Thyroid gland (tissue), 4 donors: ENCODE measurements around the gene CAMK2G.

ENCODE experiments used
- POLR2A ChIP-seq, 2 donors: fragments of 450-650 bp; IDR thresholded peaks; one replicate each; pipeline ENCODE4 v1.6.1; 2017; ENCODE audit warnings: antibody characterized with exemption in 2 of 2, mild to moderate bottlenecking in 2 of 2, moderate library complexity in 1 of 2
- TF ChIP-seq, protein P1 (sequence below), 6 experiments: fragments of 200-600 bp in 3 of 6; fragments of 450-650 bp in 3 of 6; sonication (generic) in 3 of 6; IDR thresholded peaks; one replicate each; pipeline ENCODE4 v1.5.1; 2016 to 2019; ENCODE audit warnings: antibody characterized with exemption in 6 of 6, mild to moderate bottlenecking in 2 of 6, inconsistent platforms in 1 of 6, moderate library complexity in 1 of 6

DNA sequence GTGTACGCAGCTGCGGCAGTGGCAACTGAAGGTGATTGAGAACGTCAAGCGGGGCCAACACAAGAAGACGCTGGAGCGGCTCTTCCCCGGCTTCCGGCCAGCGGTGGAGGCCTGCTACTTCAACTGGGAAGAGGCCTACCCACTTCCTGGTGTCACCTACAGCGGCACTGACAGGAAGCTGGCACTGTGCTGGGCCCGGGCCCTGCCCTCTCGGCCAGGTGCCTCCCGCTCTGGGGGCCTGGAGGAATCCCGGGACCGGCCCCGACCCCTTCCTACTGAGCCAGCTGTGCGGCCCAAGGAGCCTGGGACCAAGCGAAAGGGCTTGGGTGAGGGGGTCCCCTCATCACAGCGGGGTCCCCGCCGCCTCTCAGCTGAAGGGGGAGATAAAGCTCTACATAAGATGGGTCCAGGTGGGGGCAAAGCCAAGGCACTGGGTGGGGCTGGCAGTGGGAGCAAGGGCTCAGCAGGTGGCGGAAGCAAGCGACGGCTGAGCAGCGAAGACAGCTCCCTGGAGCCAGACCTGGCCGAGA is 82.4 kb downstream of the CAMK2G start:
- no peak for TF ChIP-seq POLR2A (IDR thresholded peaks at IDR 0.05)
- TF ChIP-seq, protein P1, sequence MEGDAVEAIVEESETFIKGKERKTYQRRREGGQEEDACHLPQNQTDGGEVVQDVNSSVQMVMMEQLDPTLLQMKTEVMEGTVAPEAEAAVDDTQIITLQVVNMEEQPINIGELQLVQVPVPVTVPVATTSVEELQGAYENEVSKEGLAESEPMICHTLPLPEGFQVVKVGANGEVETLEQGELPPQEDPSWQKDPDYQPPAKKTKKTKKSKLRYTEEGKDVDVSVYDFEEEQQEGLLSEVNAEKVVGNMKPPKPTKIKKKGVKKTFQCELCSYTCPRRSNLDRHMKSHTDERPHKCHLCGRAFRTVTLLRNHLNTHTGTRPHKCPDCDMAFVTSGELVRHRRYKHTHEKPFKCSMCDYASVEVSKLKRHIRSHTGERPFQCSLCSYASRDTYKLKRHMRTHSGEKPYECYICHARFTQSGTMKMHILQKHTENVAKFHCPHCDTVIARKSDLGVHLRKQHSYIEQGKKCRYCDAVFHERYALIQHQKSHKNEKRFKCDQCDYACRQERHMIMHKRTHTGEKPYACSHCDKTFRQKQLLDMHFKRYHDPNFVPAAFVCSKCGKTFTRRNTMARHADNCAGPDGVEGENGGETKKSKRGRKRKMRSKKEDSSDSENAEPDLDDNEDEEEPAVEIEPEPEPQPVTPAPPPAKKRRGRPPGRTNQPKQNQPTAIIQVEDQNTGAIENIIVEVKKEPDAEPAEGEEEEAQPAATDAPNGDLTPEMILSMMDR (IDR thresholded peaks at IDR 0.05): no peak
